Endodermal cell (in vitro differentiated cells): ENCODE measurements around the gene UBAP1L. TPM values are rescaled to one million over a fixed set of nuclear protein-coding genes. Genes with fewer than 3 reads are reported as not detected.
A peak's percentile ranks its signal among the peaks of the same experiment; 100 is the strongest.

ENCODE experiments used
- DNase-seq: peaks from one replicate; pipeline ENCODE4 v3.0.0-alpha.2; 2017
- H3K27ac ChIP-seq: 2 replicates; pipeline ENCODE4 v1.5.1; 2013; ENCODE audit warnings: mild to moderate bottlenecking, low read depth, low read length, moderate library complexity
- H3K27me3 ChIP-seq: 2 replicates; pipeline ENCODE4 v1.6.1; 2013; ENCODE audit warnings: mild to moderate bottlenecking, low read length, moderate library complexity; ENCODE audit not compliant: insufficient read depth, control insufficient read depth, poor library complexity, severe bottlenecking
- H3K36me3 ChIP-seq: 2 replicates; pipeline ENCODE4 v1.7.0; 2013; ENCODE audit warnings: mild to moderate bottlenecking, low read length, moderate library complexity; ENCODE audit not compliant: control insufficient read depth, insufficient read depth
- H3K4me1 ChIP-seq: one replicate; pipeline ENCODE4 v1.7.0; 2013; ENCODE audit warnings: low read length; ENCODE audit not compliant: control insufficient read depth, insufficient read depth
- H3K4me3 ChIP-seq: 2 replicates; pipeline ENCODE4 v1.5.1; 2013; ENCODE audit warnings: mild to moderate bottlenecking, low read length, moderate library complexity
- H3K9ac ChIP-seq: 2 replicates; pipeline ENCODE4 v1.6.1; 2013; ENCODE audit warnings: mild to moderate bottlenecking, low read length, moderate library complexity; ENCODE audit not compliant: poor library complexity, severe bottlenecking; ENCODE audit errors: extremely low read depth
- H3K9me3 ChIP-seq: 2 replicates; pipeline ENCODE4 v1.6.1; 2013; ENCODE audit warnings: mild to moderate bottlenecking, low read length, moderate library complexity; ENCODE audit not compliant: control insufficient read depth
- H3K27ac Mint-ChIP-seq: 2 replicates; pipeline ENCODE4 v1.8.0; 2020; ENCODE audit warnings: mixed read lengths
- H3K27me3 Mint-ChIP-seq: 2 replicates; pipeline ENCODE4 v1.8.0; 2021; ENCODE audit warnings: mild to moderate bottlenecking, mixed read lengths; ENCODE audit not compliant: insufficient read depth
- H3K36me3 Mint-ChIP-seq: 2 replicates; pipeline ENCODE4 v1.8.0; 2020; ENCODE audit warnings: low read depth, mixed read lengths
- H3K4me1 Mint-ChIP-seq: 2 replicates; pipeline ENCODE4 v1.8.0; 2020; ENCODE audit warnings: mixed read lengths
- H3K4me3 Mint-ChIP-seq: 2 replicates; pipeline ENCODE4 v1.8.0; 2020; ENCODE audit warnings: mild to moderate bottlenecking, moderate library complexity, mixed read lengths
- H3K9me3 Mint-ChIP-seq: 2 replicates; pipeline ENCODE4 v1.8.0; 2020; ENCODE audit warnings: mild to moderate bottlenecking, mixed read lengths
- WGBS, 2 experiments: methylation state at CpG; one replicate each; pipeline versions ENCODE4 v1.1.5 to v1.1.7; 2013; ENCODE audit warnings: missing lambda C conversion rate in 2 of 2, mixed read lengths in 1 of 2; ENCODE audit not compliant: insufficient coverage in 1 of 2, insufficient read length in 1 of 2; 5-methylcytosine and 5-hydroxymethylcytosine counted together
- total RNA-seq, 2 donors: library from RNA; stranded (reverse); fragmentation: NEBNext Ultra II Directional in 1 of 2; extraction: Animal tissue kit (Norgen Biotek cat#: 25700) in 1 of 2; gene quantifications; 2 replicates in 1 of 2; 3 replicates in 1 of 2; pipeline ENCODE4 v1.2.1, GENCODE V29; 2021
- TF ChIP-seq, protein P1 (sequence below): fragments of 200-600 bp; sonication (generic); conservative IDR thresholded peaks from 2 replicates; pipeline ENCODE4 v1.5.0; 2021; ENCODE audit warnings: antibody characterized with exemption, mild to moderate bottlenecking

UBAP1L gene
- total RNA-seq, 2 donors from 2014 or later, result 3.4 to 4.2 TPM

DNA sequence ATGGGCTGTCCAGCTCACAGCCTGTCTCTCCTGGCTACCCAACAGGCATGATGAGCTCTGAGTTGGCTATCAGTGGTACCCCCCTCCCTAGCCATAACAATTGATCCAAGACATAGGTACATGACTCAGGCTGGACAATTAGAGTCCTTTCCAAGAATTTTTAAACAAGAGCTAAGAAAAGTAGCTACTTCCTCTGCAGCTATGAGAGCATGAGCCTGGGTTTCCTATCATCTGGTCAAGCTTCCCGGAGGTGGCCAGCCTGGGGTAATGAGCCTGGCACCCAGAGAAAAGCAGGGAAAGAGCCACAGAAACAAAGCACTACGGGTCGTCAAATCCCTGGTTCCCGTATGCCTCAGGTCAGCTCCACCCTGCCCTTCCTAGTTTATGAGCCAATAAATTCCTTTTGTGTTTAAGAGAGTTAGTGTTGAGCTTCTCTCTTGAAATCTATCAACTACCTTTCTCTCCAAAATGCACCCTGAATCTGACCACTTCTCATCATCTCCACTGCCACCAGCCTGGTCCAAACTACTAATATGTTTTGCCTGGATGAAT, 72.1 kb downstream of the UBAP1L start:
- TF ChIP-seq, protein P1, sequence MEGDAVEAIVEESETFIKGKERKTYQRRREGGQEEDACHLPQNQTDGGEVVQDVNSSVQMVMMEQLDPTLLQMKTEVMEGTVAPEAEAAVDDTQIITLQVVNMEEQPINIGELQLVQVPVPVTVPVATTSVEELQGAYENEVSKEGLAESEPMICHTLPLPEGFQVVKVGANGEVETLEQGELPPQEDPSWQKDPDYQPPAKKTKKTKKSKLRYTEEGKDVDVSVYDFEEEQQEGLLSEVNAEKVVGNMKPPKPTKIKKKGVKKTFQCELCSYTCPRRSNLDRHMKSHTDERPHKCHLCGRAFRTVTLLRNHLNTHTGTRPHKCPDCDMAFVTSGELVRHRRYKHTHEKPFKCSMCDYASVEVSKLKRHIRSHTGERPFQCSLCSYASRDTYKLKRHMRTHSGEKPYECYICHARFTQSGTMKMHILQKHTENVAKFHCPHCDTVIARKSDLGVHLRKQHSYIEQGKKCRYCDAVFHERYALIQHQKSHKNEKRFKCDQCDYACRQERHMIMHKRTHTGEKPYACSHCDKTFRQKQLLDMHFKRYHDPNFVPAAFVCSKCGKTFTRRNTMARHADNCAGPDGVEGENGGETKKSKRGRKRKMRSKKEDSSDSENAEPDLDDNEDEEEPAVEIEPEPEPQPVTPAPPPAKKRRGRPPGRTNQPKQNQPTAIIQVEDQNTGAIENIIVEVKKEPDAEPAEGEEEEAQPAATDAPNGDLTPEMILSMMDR, result no peak
- DNase-seq, result peak; percentile 27
- 82 to 89% methylated on average over 3 to 4 of the region's 4 CpGs for WGBS, 2 experiments
- Histone ChIP-seq H3K27me3 (no peaks in the 10 kb centered on the region), H3K4me1 (no peaks in the 10 kb centered on the region), H3K9ac (no peak overlapping the region), H3K4me3 (no peak overlapping the region), H3K9me3 (no peaks in the 10 kb centered on the region), H3K36me3 (no peaks in the 10 kb centered on the region), H3K27ac (no peak overlapping the region)
- Mint-ChIP-seq H3K9me3 (no peaks in the 10 kb centered on the region), H3K27me3 (peaks cover 4% of the 10 kb centered on the region), H3K4me3 (no peak overlapping the region), H3K36me3 (no peaks in the 10 kb centered on the region), H3K4me1 (no peaks in the 10 kb centered on the region), H3K27ac (no peak overlapping the region)

Other genes with a start within 250 kb of the UBAP1L start
- gene ANKDD1A, start 203.3 kb downstream of the UBAP1L start, total RNA-seq, result 10 to 100 TPM; 22.5 to 30.0 TPM
- gene SPG21, start 125.3 kb downstream of the UBAP1L start, total RNA-seq, result 10 to 100 TPM; 77.0 to 96.1 TPM
- gene MTFMT, start 85.6 kb downstream of the UBAP1L start, total RNA-seq, result 10 to 100 TPM; 17.8 to 23.2 TPM
- gene SLC51B, start 69.8 kb downstream of the UBAP1L start, total RNA-seq, result not detected
- gene RASL12, start 47.2 kb downstream of the UBAP1L start, total RNA-seq, result 10 to 100 TPM; 27.2 TPM
- not detected for gene KBTBD13, start 38.5 kb downstream of the UBAP1L start, total RNA-seq
- 10 to 100 TPM; 25.4 to 33.1 TPM for gene PDCD7, start 18.6 kb upstream of the UBAP1L start, total RNA-seq
- 10 to 100 TPM; 60.5 to 62.7 TPM for gene CLPX, start 70.1 kb upstream of the UBAP1L start, total RNA-seq
- under 1 TPM in 1 of 2 donors, not detected in 1; 0.07 TPM for gene CILP, start 96.3 kb upstream of the UBAP1L start, total RNA-seq
- 10 to 100 TPM in 1 of 2 donors, 1 to 10 TPM in 1; 4.3 to 11.6 TPM for gene PARP16, start 171.7 kb upstream of the UBAP1L start, total RNA-seq
- gene RNU5A-1, start 180.9 kb upstream of the UBAP1L start, total RNA-seq, result not detected
- gene RNU5B-1, start 189.5 kb upstream of the UBAP1L start, total RNA-seq, result 10 to 100 TPM in 1 of 2 donors, not detected in 1; 18.6 TPM